NB4 (cell line): ENCODE measurements around the gene TPM2.

Experiments used
- CTCF ChIP-seq: IDR thresholded peaks from one replicate; pipeline ENCODE4 v1.5.1; 2012; ENCODE audit warnings: low read depth, low read length
- POLR2A ChIP-seq: IDR thresholded peaks from 2 replicates; pipeline ENCODE4 v1.6.1; 2011; ENCODE audit warnings: mild to moderate bottlenecking; ENCODE audit not compliant: insufficient read length; ENCODE audit errors: extremely low read depth

DNA sequence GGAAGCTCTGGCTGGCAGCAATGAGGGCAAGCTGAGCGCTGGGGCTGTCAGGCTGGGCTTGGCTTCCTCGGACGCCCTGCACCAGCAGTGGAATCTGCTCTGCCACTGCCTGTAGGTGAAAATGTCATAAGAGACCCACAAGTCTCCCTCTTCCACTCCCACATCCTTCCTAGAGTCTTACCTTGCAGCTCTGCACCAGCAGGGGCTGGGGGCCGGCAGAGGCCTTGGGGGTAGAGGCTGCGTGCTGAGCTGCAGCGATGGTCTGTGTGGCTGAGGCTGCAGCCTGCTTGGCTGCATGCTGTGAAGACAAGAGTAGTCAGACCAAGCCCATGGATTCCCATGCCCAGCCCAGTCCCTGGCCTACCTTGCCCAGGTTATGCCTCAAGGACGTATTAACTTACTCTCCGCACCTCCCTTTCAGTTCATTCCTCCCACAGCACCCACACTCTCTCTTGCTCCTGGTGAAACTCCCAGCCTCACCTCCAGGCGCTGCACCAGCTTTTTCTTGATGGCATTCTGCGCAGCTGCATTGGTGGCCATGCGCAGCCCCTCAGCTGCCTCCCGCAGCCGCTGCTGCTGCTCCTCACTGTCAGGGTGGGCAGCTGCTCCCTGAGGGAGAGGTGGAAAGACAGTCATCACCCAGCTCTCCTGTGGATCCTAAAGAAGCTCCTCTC is 25.0 kb upstream of the TPM2 start:
- TF ChIP-seq CTCF (no peak), POLR2A (no peak)
